Measurements from ENCODE around the gene MUC12.

DNA sequence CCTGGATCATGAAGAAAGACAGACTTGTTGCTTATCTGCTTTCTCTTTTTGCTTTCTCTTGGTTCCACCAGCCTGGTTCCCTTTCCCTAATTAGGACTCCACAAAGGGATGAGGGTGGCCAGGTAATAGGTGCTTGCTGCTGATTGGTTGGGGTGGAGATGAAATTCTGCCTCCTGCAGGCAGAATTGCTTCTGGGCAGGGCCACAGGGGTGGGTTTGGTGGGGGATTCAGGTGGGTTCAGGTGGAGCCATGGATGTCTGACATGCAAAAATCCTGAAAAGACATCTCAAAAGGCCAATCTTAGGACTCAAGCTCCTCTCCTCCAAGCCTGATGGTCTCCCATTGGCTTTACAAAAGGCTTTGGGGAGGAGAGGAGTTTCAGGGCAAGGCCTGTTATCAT lies 48.3 kb upstream of the MUC12 start:
- TF ChIP-seq, protein P1, sequence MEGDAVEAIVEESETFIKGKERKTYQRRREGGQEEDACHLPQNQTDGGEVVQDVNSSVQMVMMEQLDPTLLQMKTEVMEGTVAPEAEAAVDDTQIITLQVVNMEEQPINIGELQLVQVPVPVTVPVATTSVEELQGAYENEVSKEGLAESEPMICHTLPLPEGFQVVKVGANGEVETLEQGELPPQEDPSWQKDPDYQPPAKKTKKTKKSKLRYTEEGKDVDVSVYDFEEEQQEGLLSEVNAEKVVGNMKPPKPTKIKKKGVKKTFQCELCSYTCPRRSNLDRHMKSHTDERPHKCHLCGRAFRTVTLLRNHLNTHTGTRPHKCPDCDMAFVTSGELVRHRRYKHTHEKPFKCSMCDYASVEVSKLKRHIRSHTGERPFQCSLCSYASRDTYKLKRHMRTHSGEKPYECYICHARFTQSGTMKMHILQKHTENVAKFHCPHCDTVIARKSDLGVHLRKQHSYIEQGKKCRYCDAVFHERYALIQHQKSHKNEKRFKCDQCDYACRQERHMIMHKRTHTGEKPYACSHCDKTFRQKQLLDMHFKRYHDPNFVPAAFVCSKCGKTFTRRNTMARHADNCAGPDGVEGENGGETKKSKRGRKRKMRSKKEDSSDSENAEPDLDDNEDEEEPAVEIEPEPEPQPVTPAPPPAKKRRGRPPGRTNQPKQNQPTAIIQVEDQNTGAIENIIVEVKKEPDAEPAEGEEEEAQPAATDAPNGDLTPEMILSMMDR (IDR thresholded peaks at IDR 0.05): no peak
- TF ChIP-seq POLR2A (IDR thresholded peaks at IDR 0.05): no peak
